Astrocyte (in vitro differentiated cells and primary cell): Measurements from ENCODE around the gene PPFIBP1. TPM values are rescaled to one million over a fixed set of nuclear protein-coding genes. Genes with fewer than 3 reads are reported as not detected.

Source experiments
- DNase-seq: peaks from one replicate; pipeline ENCODE4 v3.0.0-alpha.2; 2010; ENCODE audit warnings: low read depth
- FAIRE-seq: peaks from 2 replicates; lab custom pipeline; 2011; peaks lifted over from hg19 to GRCh38; lab: Jason Lieb, UNC
- H2AFZ ChIP-seq: 2 replicates; pipeline ENCODE4 v1.6.0; 2012; ENCODE audit warnings: low read depth, low read length, inconsistent platforms
- H3K27ac ChIP-seq: 2 replicates; pipeline ENCODE4 v1.5.1; 2011; ENCODE audit warnings: low read depth, low read length, inconsistent platforms
- H3K27me3 ChIP-seq: 2 replicates; pipeline ENCODE4 v1.6.0; 2011; ENCODE audit warnings: low read length, inconsistent platforms; ENCODE audit not compliant: insufficient read depth
- H3K36me3 ChIP-seq: 2 replicates; pipeline ENCODE4 v1.5.1; 2011; ENCODE audit warnings: low read length, inconsistent platforms; ENCODE audit not compliant: insufficient read depth
- H3K4me1 ChIP-seq: 2 replicates; pipeline ENCODE4 v1.5.1; 2011; ENCODE audit warnings: low read length, inconsistent platforms; ENCODE audit not compliant: insufficient read depth
- H3K4me2 ChIP-seq: 2 replicates; pipeline ENCODE4 v1.6.0; 2012; ENCODE audit warnings: low read length, inconsistent platforms
- H3K4me3 ChIP-seq: 2 replicates; pipeline ENCODE4 v1.5.1; 2011; ENCODE audit warnings: low read depth, mild to moderate bottlenecking, low read length, inconsistent platforms; ENCODE audit not compliant: insufficient read depth
- H3K79me2 ChIP-seq: 2 replicates; pipeline ENCODE4 v1.6.0; 2012; ENCODE audit warnings: mild to moderate bottlenecking, low read length, inconsistent platforms; ENCODE audit not compliant: insufficient read depth
- H3K9ac ChIP-seq: 2 replicates; pipeline ENCODE4 v1.6.0; 2012; ENCODE audit warnings: mild to moderate bottlenecking, low read length, inconsistent platforms
- H3K9me3 ChIP-seq: 2 replicates; pipeline ENCODE4 v1.5.1; 2012; ENCODE audit warnings: low read depth, mild to moderate bottlenecking, low read length, inconsistent platforms; ENCODE audit not compliant: insufficient read depth
- H4K20me1 ChIP-seq: 2 replicates; pipeline ENCODE4 v1.6.0; 2012; ENCODE audit warnings: low read length, inconsistent platforms; ENCODE audit not compliant: insufficient read depth
- H3K27ac Mint-ChIP-seq: one replicate; pipeline ENCODE4 v1.8.0; 2021; ENCODE audit warnings: mild to moderate bottlenecking, mixed read lengths; ENCODE audit not compliant: unreplicated experiment
- H3K27me3 Mint-ChIP-seq: one replicate; pipeline ENCODE4 v1.8.0; 2021; ENCODE audit warnings: low read depth, mixed read lengths; ENCODE audit not compliant: unreplicated experiment
- H3K36me3 Mint-ChIP-seq: one replicate; pipeline ENCODE4 v1.8.0; 2021; ENCODE audit warnings: low read depth, mixed read lengths; ENCODE audit not compliant: unreplicated experiment
- H3K4me1 Mint-ChIP-seq: one replicate; pipeline ENCODE4 v1.8.0; 2021; ENCODE audit warnings: low read depth, mixed read lengths; ENCODE audit not compliant: unreplicated experiment
- H3K4me3 Mint-ChIP-seq: one replicate; pipeline ENCODE4 v1.8.0; 2021; ENCODE audit warnings: mild to moderate bottlenecking, moderate library complexity, mixed read lengths; ENCODE audit not compliant: unreplicated experiment
- H3K9me3 Mint-ChIP-seq: one replicate; pipeline ENCODE4 v1.8.0; 2021; ENCODE audit warnings: mild to moderate bottlenecking, mixed read lengths; ENCODE audit not compliant: unreplicated experiment
- CTCF ChIP-seq: IDR thresholded peaks from 2 replicates; pipeline ENCODE4 v1.5.1; 2011; ENCODE audit warnings: low read depth, mild to moderate bottlenecking, inconsistent platforms, low read length, moderate library complexity; ENCODE audit not compliant: insufficient read depth
- EZH2 ChIP-seq: IDR thresholded peaks from 2 replicates; pipeline ENCODE4 v1.6.1; 2012; ENCODE audit warnings: mild to moderate bottlenecking, low read length, inconsistent platforms; ENCODE audit not compliant: insufficient read depth
- total RNA-seq: library from RNA; stranded (reverse); gene quantifications from 2 replicates; pipeline ENCODE4 v1.2.1, GENCODE V29; 2021

PPFIBP1 gene
- total RNA-seq, 1 donor from 2014 or later: 147 TPM

- H3K9me3 ChIP-seq: no peaks in the 10 kb centered on the region
- FAIRE-seq (peak; percentile 52), DNase-seq (peak; percentile 86)
- peaks cover 43% of the 10 kb centered on the region for H3K4me1 ChIP-seq
- no peak overlapping the region for H2AFZ ChIP-seq
- no peaks in the 10 kb centered on the region for H3K27me3 ChIP-seq
- H4K20me1 ChIP-seq: peaks cover 8% of the 10 kb centered on the region
- H3K4me1 Mint-ChIP-seq: peaks cover 51% of the 10 kb centered on the region
- no peak for TF ChIP-seq CTCF
- no peak for TF ChIP-seq EZH2
- H3K27ac ChIP-seq: peak overlapping the region; percentile 78
- H3K27me3 Mint-ChIP-seq: no peaks in the 10 kb centered on the region
- H3K27ac Mint-ChIP-seq: peak overlapping the region; percentile 71
- H3K4me3 ChIP-seq: no peak overlapping the region
- H3K36me3 Mint-ChIP-seq: peaks cover 10% of the 10 kb centered on the region
- H3K9me3 Mint-ChIP-seq: no peaks in the 10 kb centered on the region
- H3K4me2 ChIP-seq: peak overlapping the region; percentile 46
- H3K36me3 ChIP-seq: no peaks in the 10 kb centered on the region
- peaks cover 74% of the 10 kb centered on the region for H3K79me2 ChIP-seq
- peak overlapping the region; percentile 38 for H3K9ac ChIP-seq
- peak overlapping the region; percentile 41 for H3K4me3 Mint-ChIP-seq
Measured at GRCh38 chr12:27615331-27615891, 91.4 kb downstream of the PPFIBP1 start.

- no peak overlapping the region for H3K4me3 ChIP-seq
- H2AFZ ChIP-seq: no peak overlapping the region
- Mint-ChIP-seq H3K27ac (peak overlapping the region; percentile 48), H3K36me3 (peaks cover 8% of the 10 kb centered on the region), H3K4me3 (no peak overlapping the region), H3K9me3 (no peaks in the 10 kb centered on the region), H3K27me3 (no peaks in the 10 kb centered on the region), H3K4me1 (peaks cover 47% of the 10 kb centered on the region)
- TF ChIP-seq EZH2 (no peak), CTCF (no peak)
- DNase-seq: no peak
- H4K20me1 ChIP-seq: no peaks in the 10 kb centered on the region
- no peak overlapping the region for H3K9ac ChIP-seq
- H3K27me3 ChIP-seq: no peaks in the 10 kb centered on the region
- H3K79me2 ChIP-seq: peaks cover 73% of the 10 kb centered on the region
- peak overlapping the region; percentile 78 for H3K27ac ChIP-seq
- H3K4me2 ChIP-seq: peak overlapping the region; percentile 40
- FAIRE-seq: no peak
- no peaks in the 10 kb centered on the region for H3K9me3 ChIP-seq
- no peaks in the 10 kb centered on the region for H3K36me3 ChIP-seq
- H3K4me1 ChIP-seq: peaks cover 45% of the 10 kb centered on the region
Measured at GRCh38 chr12:27616356-27617142, 92.5 kb downstream of the PPFIBP1 start.

- Histone ChIP-seq H3K9ac (peak overlapping the region; percentile 56), H3K36me3 (no peaks in the 10 kb centered on the region), H3K4me1 (peaks cover 61% of the 10 kb centered on the region), H3K9me3 (no peaks in the 10 kb centered on the region), H2AFZ (no peak overlapping the region), H3K27me3 (no peaks in the 10 kb centered on the region), H3K27ac (peak overlapping the region; percentile 93), H3K79me2 (peaks cover 72% of the 10 kb centered on the region), H4K20me1 (no peaks in the 10 kb centered on the region), H3K4me2 (peak overlapping the region; percentile 63), H3K4me3 (peak overlapping the region; percentile 31)
- TF ChIP-seq CTCF (no peak), EZH2 (no peak)
- FAIRE-seq (no peak), DNase-seq (peak; percentile 76)
- H3K27ac Mint-ChIP-seq: peak overlapping the region; percentile 85
- H3K36me3 Mint-ChIP-seq: peaks cover 3% of the 10 kb centered on the region
- no peaks in the 10 kb centered on the region for H3K9me3 Mint-ChIP-seq
- H3K4me1 Mint-ChIP-seq: peaks cover 64% of the 10 kb centered on the region
- no peak overlapping the region for H3K4me3 Mint-ChIP-seq
- H3K27me3 Mint-ChIP-seq: no peaks in the 10 kb centered on the region
Measured at GRCh38 chr12:27618836-27619235, 94.8 kb downstream of the PPFIBP1 start.
